Colon (tissue), 2 donors: Measurements from ENCODE around the gene NOSTRIN.
"Not testable (repeated sequence)": the region's sequence is repeated elsewhere in the genome, so short reads cannot be mapped to it uniquely, and the experiment has no call there.

Source experiments
- FAIRE-seq: peaks from 2 replicates; lab custom pipeline; 2012; peaks lifted over from hg19 to GRCh38; lab: Jason Lieb, UNC
- donor health status: control.
- donor health status: control.

NOSTRIN gene

DNA sequence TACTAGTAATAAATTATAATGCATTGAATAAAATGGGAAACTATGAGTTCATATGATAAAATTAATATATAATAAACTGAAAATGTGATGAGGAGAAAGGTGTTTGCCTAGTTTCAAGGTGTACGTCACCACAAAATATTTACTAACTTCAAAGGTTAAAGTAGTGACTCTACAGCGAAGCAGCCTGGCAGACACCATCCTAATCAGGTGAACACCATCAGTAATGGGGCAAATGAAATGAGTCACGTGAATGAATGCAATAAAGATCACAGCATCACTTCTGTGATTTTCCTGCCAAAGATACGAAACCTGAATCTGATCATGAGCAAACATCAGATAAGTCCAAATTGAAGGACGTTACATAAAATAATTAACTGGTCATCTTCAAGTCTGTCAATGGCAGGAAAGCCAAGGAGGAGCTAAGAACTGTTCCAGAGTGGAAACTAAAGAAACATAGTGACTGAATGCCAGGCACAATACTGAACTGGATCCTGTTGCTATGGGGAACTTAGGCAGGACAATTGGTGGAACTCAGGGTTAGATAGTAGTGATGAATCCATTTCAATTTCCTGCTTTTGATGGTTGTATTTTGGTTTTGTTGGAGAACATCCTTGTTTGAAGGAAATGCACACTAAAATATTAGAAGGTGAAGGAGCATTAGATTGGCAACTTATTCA, 12.1 kb upstream of the NOSTRIN start:
- FAIRE-seq = no peak

DNA sequence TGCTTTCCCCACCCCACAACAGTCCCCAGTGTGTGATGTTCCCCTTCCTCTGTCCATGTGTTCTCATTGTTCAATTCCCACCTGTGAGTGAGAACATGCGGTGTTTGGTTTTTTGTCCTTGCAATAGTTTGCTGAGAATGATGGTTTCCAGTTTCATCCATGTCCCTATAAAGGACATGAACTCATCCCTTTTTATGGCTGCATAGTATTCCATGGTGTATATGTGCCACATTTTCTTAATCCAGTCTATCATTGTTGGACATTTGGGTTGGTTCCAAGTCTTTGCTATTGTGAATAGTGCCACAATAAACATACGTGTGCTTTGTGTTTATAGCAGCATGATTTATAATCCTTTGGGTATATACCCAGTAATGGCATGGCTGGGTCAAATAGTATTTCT, 11.3 kb upstream of the NOSTRIN start:
- not testable (repeated sequence) for FAIRE-seq

DNA sequence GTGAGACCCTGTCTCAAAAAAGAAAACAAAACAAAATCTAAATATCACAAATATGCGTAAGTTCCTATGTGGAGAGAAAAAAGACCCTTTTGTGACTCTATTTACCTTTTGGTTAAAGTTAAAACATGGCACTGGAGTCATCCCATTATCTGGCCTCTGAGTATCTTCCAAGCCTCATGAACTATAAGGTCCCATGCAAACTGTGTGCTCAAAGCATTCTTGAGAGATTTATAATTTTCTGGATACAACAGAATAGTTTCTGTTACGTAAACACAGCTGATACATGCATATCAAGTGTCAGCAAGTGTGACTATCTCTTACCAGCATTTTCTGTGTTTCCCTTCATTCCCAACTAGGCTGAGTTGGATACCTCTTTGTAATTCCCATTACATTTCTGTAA, 8.8 kb upstream of the NOSTRIN start:
- FAIRE-seq = no peak

DNA sequence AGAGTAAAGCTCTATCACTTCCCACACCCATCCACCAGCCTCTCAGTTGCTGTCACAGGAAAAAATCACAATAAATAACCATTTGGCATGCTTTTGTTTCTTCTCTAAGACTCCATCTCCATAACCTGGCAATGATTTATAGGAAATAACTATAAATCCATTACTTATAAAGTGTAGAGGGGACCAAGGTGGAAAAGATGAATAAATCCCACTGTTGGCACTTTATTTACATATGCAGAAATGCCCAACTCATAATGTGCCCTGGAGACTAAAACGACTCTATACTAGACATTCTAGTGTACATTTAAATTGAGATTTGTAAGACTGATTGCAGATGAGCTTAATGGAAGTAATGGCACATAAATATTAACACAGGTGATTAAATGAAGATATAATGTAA, 7.5 kb upstream of the NOSTRIN start:
- FAIRE-seq = no peak

DNA sequence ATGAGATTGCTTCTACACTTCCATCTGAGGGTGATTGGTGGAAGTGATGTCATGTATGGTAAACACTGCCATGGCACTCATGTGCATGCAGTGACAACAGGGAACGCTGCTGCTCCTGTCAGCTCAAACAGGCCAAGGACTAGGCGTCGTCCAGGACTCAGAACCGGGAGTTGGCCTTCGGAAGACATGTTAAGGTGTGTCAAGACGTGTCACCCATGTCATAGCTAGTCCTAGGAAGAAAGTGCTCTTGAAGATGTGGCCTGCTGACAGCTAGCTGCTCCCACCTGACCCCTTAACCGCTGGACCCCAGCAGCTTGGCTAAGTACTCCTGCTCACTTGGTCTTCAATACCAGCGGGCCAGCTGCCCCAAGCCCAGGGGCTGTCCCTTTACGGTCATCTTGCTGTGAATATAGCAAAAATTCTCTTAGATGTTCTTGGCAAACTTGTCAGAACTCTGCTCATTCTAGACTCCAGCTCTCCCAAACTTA, 6.3 kb upstream of the NOSTRIN start:
- FAIRE-seq = no peak

DNA sequence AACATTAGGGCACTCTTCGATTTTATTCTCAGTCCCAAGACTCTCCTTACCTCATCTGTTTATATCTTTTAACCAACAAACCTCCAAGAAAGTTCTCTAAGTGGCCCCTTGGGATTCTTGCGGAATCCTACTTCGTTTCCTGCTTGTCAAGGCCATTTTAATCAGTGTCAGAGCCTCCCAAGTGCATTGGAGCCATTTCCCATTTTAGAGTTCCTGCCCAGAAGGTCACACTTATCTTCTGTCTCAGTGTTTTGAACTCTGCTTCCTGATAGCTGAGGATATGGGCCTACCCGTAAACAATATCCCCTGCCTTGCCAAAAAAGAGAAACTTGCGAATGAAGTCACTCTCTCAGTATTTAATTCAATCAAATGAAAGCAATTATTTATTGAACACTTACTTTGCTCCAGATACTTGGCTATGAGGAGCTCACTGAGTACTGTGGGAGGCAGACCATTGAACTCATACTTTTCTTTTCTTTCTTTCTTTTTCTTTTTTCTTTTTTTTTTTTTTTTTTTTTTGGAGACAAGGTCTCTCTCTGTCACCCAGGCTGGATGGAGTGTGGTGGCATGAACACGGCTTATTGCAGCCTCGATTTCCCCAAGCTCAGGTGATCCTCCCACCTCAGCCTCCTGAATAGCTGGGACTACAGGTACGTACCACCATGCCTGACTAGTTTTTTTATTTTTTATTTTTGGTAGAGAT, 5.7 kb upstream of the NOSTRIN start:
- no peak for FAIRE-seq

DNA sequence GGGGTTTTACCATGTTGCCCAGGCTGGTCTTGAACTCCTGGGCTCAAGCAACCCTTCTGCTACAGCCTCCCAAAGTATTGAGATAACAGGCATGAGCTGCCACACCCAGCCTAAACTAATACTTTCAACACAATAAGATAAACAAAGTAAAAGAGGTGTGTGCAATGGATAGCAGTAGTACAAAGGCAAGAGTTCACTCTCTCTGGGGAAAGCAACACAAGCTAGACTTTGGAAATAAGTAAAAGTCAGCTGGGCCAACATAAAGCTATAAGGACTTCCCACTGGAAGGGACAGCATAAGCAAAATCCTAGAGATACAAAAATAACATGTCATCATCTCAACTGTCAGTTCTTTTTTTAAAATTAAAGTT, 5.2 kb upstream of the NOSTRIN start:
- FAIRE-seq = no peak

DNA sequence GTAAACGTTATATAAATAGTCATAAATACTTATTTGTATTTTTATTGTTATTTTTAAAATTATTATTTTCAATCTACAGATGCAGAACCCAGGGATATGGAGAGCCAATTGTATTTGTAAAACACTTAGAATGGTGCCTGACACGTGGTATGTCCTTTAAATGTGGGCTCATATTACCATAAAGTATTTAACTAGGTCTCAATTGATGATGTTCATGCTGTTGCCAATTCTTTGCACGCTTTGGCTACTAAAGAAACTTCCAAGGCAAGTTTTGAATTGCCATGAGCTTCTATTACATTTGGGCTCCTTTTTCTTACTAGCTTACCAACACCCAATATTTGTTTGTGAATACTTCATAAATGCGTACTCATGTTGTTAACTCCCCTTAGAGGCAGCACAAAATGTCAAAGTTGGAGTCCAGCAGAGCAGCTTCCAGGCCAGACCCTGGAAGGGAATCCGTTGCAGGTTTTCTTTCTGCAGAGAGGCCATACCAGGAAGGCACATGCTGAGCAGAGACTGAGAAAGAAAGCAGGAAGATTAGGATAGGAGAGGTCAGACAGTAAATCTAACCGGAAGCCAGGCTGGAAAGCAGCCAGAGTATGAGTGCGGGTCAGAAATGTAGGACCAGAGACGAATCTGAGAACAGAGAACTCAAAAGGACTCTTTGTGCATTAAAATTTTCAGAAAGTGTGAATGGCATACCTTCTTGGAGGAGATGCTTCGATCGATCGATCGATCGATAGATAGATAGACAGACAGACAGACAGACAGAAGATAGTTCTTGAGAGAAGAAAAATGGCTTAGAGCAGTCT, 4.2 kb upstream of the NOSTRIN start:
- FAIRE-seq = no peak

DNA sequence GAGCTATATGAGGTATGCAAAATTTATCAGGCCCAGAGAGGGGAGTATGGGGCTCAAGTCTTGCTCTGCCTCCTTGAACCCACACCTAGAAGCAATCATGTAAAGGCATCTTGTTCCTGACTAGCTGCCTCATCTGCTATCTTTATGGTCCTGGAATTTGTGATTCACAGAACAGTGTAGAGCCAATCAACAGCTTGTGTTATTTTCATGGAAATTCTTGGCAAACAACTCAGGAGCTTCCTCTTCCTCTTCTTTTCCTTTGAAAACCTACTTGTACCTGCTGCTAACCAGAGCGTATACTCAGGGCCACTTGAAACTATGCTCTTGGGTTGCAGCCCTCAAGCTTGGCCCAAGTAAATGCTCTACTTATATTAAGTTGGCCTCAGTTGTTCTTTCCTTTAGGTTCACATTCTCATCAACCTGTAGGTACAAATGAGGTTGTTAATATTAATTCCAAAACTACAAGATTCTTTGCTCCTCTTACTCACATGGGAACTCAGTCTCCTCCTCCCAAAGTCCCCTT, 3.5 kb upstream of the NOSTRIN start:
- FAIRE-seq = no peak

DNA sequence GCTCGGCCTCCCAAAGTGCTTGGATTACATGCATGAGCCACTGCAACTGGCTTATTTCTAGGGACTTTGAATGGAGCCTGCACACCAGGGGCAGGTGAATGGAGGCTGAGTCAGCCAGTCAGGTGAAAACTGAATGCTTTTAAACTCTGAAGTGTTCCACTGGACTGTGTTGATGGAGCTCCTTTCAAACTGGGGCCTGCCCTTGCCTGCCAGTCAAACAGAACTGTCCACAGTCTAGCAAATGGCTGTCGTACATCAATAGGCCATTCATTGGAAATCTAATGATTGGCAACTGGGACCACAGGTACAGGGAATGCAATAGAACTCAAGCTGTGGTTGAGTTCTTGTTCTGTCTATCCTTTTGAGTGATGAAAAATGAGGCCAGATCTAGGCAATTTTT, 966 bp upstream of the NOSTRIN start:
- no peak for FAIRE-seq

DNA sequence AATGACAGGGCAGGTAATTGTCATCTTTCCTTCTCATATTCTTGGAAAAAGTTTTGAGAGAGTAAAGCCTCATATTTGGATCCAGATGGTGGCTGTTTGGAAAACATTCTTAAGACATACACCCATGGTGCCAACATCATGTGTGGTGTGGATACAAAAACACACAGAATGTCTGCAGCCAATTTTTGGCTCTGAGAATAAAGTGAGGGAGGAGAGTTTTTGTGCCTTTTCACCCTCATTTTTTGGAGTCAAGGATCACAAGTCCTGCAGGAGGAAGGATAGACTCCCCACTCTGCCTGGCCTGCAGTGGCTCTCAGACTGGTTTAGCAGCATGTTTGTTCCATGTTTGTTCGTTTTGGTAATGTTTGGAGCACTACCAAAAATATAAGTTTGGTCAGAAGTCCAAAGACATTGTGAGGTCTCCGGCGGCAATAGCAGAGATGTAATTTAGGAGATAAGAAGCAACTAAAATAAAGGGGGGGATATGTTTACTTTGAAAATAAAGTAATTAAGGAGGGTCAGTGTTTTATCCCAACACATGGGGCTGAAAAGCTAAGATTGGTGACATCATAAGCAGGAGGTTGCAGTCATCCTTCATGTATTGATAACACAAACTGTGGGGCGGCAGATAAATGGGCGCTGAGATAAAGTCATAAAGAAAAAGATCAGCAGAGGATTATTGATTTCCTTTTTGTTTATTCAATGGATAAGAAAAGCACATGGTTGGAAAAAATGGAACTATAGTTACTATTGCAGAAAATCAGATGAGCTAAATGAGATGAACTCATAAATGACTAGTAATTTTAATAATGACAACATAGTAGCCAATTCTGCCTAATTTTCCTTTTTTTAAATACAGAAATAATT, 655 bp downstream of the NOSTRIN start:
- FAIRE-seq = no peak

DNA sequence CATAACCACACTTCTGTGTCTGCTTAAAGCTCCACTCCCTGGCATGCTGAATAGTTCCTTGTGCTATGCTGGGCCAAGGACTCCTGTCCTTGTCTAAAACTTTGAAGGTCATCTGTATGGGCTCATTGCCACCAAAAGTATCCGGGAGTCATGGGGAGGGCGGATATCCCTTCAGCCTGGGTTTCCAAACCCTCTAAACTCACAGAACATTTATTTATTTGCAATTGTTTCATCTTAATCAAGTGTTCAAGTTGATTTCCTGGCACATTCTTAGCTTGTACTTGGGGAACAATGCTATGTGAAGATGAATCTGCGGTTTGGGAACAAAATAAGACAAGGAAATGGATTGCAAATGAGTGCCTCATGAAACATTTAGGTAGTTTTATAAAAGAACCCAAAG, 1.8 kb downstream of the NOSTRIN start:
- FAIRE-seq = no peak

DNA sequence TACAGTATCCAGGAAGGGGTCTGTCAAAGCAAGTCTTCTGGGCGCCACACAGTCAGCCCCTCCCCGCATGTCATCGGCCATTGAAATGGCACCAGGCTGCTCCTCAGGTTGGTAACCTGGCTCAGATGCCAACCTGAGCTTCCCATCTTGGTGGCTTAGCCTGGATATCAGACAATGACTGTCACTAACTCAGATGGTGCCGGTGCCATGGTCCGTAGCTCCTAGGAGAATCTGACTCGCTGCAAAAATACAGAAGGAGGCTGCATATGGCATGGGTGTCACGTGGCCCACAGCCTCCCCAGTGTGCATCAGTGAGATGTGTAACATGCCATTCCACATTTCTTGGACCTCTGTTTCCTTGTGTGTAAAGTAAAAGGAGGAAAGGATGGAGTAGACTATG, 3.2 kb downstream of the NOSTRIN start:
- no peak for FAIRE-seq

DNA sequence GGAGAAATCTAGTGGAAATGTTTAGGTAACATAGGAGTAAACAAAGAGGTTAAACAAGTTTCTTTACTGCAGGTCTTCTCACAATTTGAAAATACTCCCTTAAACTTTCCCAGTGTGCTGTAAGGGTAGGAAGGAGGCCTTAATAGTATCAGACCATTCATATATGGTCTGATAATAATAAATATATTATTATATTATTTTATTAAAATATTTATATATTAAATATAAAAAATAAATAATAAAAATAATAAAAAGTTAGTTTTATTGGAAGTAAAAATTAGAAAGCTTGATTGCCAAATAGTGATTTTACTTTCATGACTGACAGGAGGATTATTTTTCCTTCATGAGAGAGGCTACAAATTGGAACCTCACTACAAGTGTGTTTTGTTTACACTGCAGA, 7.1 kb downstream of the NOSTRIN start:
- FAIRE-seq = peak; percentile 36

DNA sequence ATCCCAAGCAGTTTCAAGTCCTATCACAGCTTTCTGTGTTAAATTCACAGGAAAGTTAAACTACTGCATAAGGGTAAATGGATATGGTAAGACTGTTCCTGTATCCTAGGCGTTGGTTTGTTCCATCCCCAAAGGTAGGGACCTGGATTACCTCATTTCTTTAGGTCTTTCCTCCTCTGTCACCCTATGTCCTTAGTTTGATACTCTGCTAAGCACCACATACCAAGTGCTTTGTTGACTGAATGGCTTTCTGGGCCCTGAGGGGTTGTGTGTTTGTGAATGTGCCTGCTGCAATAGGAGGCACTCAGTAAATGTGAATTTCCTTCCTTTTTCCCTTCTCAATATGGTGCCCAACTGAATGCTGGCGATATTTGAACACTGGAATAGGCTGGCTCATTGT, 7.8 kb downstream of the NOSTRIN start:
- FAIRE-seq = no peak

DNA sequence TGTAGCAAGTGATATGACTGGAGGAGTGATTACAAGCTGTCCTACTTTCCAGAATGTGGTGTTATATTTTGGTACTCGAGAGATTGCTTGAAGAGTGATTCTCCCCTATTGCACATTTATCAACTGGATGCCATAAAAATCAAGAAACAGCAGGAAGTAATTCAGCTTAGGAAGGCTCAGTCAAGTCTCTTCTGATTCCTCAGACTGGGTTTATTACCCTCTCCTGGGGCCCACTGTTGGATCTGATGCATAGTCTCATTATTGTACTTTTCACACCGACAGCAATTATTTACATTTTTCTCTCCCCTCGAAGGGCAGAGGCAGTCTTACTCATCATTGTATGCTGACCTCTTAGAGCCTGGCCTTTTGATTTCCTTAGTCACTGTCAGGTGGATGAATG, 9.3 kb downstream of the NOSTRIN start:
- FAIRE-seq = no peak

DNA sequence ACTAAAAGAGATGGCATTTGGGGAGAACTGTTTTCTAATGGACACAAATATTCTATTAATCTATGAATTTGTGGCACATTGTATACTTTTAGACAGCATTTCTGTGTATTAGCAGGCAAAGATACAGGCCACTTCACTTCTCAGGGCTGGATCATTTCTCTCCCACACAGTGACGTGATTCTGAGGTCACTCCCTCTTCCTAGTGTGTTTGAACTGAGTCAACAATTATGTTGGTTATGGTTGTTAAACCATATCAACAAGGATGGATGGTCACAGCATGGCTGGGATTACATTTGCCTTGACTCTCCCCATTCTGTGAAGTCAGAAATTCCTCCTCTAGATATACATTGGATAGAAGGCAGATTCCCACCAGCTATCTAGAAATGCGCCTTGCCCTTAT, 11.6 kb downstream of the NOSTRIN start:
- no peak for FAIRE-seq

DNA sequence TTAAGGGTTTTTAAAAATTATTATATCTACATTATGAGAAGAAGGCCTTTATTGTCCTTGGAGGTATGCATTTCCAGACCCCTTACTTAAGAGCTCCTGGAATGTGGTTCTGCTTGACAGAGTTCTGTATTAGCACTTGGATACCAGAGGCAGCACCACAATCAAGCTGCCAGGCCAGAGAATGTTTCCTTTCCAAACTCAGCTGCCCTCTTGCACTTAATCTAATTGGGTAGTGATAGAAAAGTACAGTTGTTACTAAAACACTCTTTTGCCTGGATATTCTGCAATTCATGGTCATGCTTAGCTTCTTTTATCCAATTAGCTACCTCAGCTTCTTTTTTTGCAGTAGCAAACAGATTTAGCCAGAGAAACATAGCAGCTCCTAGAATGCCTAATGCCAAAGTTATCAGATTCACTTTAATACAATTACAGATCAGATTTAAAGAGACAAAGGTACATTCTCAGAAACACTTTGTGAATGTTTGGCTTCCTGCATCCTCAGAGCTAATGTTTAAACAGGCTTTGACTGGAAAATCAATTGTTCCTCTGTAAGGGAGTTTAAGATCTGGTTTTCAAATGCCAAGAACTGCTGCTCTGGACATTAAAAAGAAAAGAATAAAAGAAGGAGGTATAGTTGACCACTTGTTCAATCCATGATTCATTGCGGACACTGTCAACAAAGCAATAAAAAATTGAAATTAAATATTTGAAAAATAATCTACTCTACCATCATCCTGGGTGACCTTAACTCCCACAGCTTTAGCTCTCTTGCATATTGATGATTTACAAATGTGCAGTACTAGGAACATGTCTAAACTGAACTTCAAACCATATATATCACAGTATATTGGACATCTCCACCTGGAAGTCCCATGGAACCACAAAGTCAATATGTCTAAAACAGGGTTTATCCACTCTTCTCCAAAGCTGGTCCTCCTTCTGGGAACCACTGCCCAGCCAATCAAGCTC, 12.8 kb downstream of the NOSTRIN start:
- no peak for FAIRE-seq

DNA sequence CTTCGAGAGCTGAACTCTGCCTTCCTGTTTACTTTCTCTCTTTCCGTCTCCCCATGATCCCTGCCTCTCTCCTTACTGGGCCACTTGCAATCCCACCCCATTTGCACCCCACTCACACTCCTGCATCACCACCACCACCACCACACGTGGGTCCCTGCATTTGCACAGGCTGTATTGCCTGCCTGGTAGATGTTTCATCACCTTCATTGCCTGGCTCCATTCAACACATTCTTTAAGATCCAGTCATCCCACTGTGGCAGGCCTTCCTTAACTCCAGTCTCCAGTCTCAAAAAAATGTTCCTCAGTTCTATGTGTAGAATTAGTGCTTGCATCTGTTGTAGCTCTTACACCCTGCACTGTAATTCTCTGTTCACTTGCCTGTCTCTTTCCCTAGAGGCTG, 13.9 kb downstream of the NOSTRIN start:
- FAIRE-seq = no peak

DNA sequence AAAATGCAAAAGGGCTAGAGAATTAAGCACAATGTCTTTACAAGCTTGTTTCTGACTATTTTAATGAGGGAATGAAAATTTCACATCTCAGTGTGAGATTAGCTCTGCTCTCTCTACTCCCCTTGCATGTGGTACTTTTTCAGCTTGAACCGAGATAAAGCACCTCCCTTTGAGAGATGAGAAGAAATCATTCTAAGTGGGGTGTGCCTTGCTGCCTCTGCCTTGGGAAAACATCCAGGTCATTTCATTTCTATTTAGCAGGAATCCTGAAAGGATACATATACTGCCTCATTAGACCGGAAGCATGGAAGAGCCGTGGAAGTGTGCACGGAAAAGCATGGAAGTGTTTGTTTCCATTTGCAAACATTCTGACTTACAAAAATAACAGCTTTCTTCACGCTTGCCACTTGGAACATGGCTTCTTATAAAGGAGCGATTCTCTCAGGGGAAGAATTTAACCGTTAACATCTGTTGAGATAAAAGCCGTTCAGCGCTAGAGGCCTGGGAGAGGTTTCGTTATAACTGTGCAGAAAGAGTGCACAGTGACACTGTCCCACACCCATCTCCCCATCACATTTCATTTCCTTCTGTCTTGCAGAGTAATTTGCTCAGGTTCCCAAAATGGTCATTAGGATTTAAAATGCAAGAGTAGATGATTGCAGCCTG, 16.7 kb downstream of the NOSTRIN start:
- FAIRE-seq = no peak
